GM21360 (cell line): ENCODE measurements around the gene GREM2.

ENCODE experiments used
- ATAC-seq: cut with Tn5 transposase; IDR thresholded peaks from one replicate; pipeline ENCODE4 v1.9.1; 2021; ENCODE audit warnings: mild to moderate bottlenecking, moderate library complexity; ENCODE audit not compliant: unreplicated experiment

GREM2 gene

GRCh38 chr1:240503036-240503435 lies 108.9 kb downstream of the GREM2 start:
- no peak for ATAC-seq

GRCh38 chr1:240501115-240501514 lies 110.8 kb downstream of the GREM2 start:
- ATAC-seq = no peak

GRCh38 chr1:240500647-240501046 lies 111.3 kb downstream of the GREM2 start:
- ATAC-seq = no peak

- ATAC-seq = no peak
Observed at GRCh38 chr1:240499012-240499411, 112.9 kb downstream of the GREM2 start.

- no peak for ATAC-seq
Observed at GRCh38 chr1:240498335-240498734, 113.6 kb downstream of the GREM2 start.

- ATAC-seq = no peak
Observed at GRCh38 chr1:240497908-240498307, 114.0 kb downstream of the GREM2 start.

- no peak for ATAC-seq
Observed at GRCh38 chr1:240496941-240497340, 115.0 kb downstream of the GREM2 start.

- ATAC-seq = no peak
Observed at GRCh38 chr1:240496356-240496755, 115.6 kb downstream of the GREM2 start.

- ATAC-seq = no peak
Observed at GRCh38 chr1:240495601-240496000, 116.4 kb downstream of the GREM2 start.

GRCh38 chr1:240492832-240493440 lies 119.0 kb downstream of the GREM2 start:
- ATAC-seq = no peak

- ATAC-seq = no peak
Observed at GRCh38 chr1:240491796-240492195, 120.2 kb downstream of the GREM2 start.

GRCh38 chr1:240491156-240491555 lies 120.8 kb downstream of the GREM2 start:
- ATAC-seq = no peak

GRCh38 chr1:240487493-240487892 lies 124.5 kb downstream of the GREM2 start:
- no peak for ATAC-seq

- ATAC-seq = no peak
Observed at GRCh38 chr1:240486611-240487010, 125.3 kb downstream of the GREM2 start.

- no peak for ATAC-seq
Observed at GRCh38 chr1:240484804-240485443, 127.0 kb downstream of the GREM2 start.

GRCh38 chr1:240478536-240478935 lies 133.4 kb downstream of the GREM2 start:
- no peak for ATAC-seq

GRCh38 chr1:240475832-240476231 lies 136.1 kb downstream of the GREM2 start:
- ATAC-seq = no peak

- ATAC-seq = no peak
Observed at GRCh38 chr1:240474133-240474614, 137.8 kb downstream of the GREM2 start.

GRCh38 chr1:240468656-240469055 lies 143.3 kb downstream of the GREM2 start:
- ATAC-seq = no peak

- no peak for ATAC-seq
Observed at GRCh38 chr1:240467895-240468294, 144.1 kb downstream of the GREM2 start.

- no peak for ATAC-seq
Observed at GRCh38 chr1:240466509-240466908, 145.4 kb downstream of the GREM2 start.

- ATAC-seq = no peak
Observed at GRCh38 chr1:240465531-240465940, 146.4 kb downstream of the GREM2 start.

GRCh38 chr1:240464099-240464498 lies 147.9 kb downstream of the GREM2 start:
- no peak for ATAC-seq
